Transverse colon (tissue), 4 donors: ENCODE measurements around the gene SEC22C. TPM values are rescaled to one million over a fixed set of nuclear protein-coding genes. Genes with fewer than 3 reads are reported as not detected.

Source experiments
- DNase-seq: peaks from one replicate; pipeline ENCODE4 v3.0.0-alpha.2; 2019
- H3K27ac ChIP-seq, 4 donors: fragments of 200-600 bp; sonication (generic); 2 replicates each; pipeline ENCODE4 v1.5.1; 2016 to 2018; ENCODE audit warnings: inconsistent platforms in 4 of 4
- H3K27me3 ChIP-seq: fragments of 200-600 bp; sonication (generic); 2 replicates; pipeline ENCODE4 v1.5.1; 2017; ENCODE audit warnings: inconsistent platforms
- H3K36me3 ChIP-seq, 4 donors: fragments of 200-600 bp; sonication (generic); 2 replicates each; pipeline ENCODE4 v1.5.1; 2017 to 2019; ENCODE audit warnings: inconsistent platforms in 4 of 4
- H3K4me1 ChIP-seq, 4 donors: fragments of 200-600 bp; sonication (generic); 2 replicates each; pipeline ENCODE4 v1.5.1; 2017 to 2020; ENCODE audit warnings: inconsistent platforms in 4 of 4
- H3K4me3 ChIP-seq, 4 donors: fragments of 200-600 bp; sonication (generic); 1 replicate in 1 of 4; 2 replicates in 3 of 4; pipeline versions ENCODE4 v1.5.1 to v1.6.1; 2017 to 2019; ENCODE audit warnings: inconsistent platforms in 4 of 4
- H3K9me3 ChIP-seq, 2 donors: fragments of 200-600 bp; sonication (generic); 2 replicates each; pipeline ENCODE4 v1.5.1; 2017 to 2019; ENCODE audit warnings: inconsistent platforms in 2 of 2
- EP300 ChIP-seq: sonication (generic); formaldehyde crosslinking; IDR thresholded peaks from one replicate; pipeline ENCODE4 v1.6.1; 2017; ENCODE audit warnings: antibody characterized with exemption, low read depth
- POLR2A ChIP-seq: fragments of 450-650 bp; IDR thresholded peaks from one replicate; pipeline ENCODE4 v1.6.1; 2016; ENCODE audit warnings: antibody characterized with exemption, mild to moderate bottlenecking, moderate library complexity
- POLR2AphosphoS5 ChIP-seq, 3 donors: sonication (generic); formaldehyde crosslinking; IDR thresholded peaks; one replicate each; pipeline ENCODE4 v1.6.1; 2016; ENCODE audit warnings: antibody characterized with exemption in 3 of 3
- WGBS, 2 donors: methylation state at CpG; one replicate each; pipeline ENCODE4 v1.1.5; 2018; ENCODE audit warnings: low coverage in 1 of 2; 5-methylcytosine and 5-hydroxymethylcytosine counted together
- in situ Hi-C, 4 donors: fragments of 200-750 bp; cut with MboI; loops; one replicate each; pipeline versions ENCODE4 v1.15.0 to v1.15.1; 2017; ENCODE audit warnings: low sequenced_read_pairs in 3 of 4, low pct_ligation_motif_present in 1 of 4, low pct_unique_long_range_greater_than_20kb in 1 of 4
- intact Hi-C: fragments of 100-400 bp; cut with DNase I; formaldehyde crosslinking; loops from one replicate; pipeline ENCODE4 v1.15.1; 2023; ENCODE audit warnings: low total_unique reads
- total RNA-seq, 4 donors: library from RNA; depleted of rRNA; stranded (reverse); fragments of >200 nt; gene quantifications; one replicate each; pipeline ENCODE4 v1.1.0, GENCODE V29; 2016
- TF ChIP-seq, protein P1 (sequence below), 5 experiments: fragments of 200-600 bp in 3 of 5; fragments of 450-650 bp in 2 of 5; sonication (generic) in 3 of 5; IDR thresholded peaks; 1 replicate in 2 of 5; 2 replicates in 3 of 5; pipeline ENCODE4 v1.5.1; 2016 to 2017; ENCODE audit warnings: antibody characterized with exemption in 5 of 5, inconsistent platforms in 3 of 5, mild to moderate bottlenecking in 2 of 5, moderate library complexity in 1 of 5

Gene SEC22C
- total RNA-seq, 4 donors from 2014 or later: 22.7 to 66.3 (median 32.1) TPM

DNA sequence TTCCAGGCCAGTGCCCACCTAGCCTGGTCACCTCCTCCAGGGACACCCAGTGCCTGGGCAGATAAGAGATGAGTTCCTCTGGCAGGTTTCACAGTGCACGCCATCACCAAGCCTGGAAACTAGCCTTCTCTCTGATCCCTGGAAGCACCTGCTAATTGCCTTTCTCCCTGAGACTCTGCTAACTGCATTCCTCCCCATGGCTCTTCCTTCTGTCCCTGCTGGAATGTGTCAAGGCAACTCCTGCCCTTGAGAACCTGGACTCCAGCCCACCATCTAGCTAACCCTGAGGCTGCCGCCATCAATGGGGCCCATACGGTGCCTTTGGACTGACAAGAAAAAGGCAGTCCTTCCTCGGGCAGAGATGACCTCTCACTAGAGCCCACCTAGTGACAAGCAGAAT, 60.9 kb downstream of the SEC22C start:
- in situ Hi-C loops (no loop called here), intact Hi-C loops (no loop called here)
- no peak overlapping the region for H3K4me3 ChIP-seq
- H3K4me1 ChIP-seq: peaks cover 14 to 49% (median 30%) of the 10 kb centered on the region in 4 donors
- no peaks in the 10 kb centered on the region for H3K27me3 ChIP-seq
- DNase-seq: no peak
- H3K9me3 ChIP-seq: no peaks in the 10 kb centered on the region
- 89% methylated on average over 3 of the region's 4 CpGs; no CpG with 5 or more reads in 1 of the 2 donors for WGBS, 2 donors
- H3K36me3 ChIP-seq: no peaks in the 10 kb centered on the region
- TF ChIP-seq EP300: no peak
- TF ChIP-seq, protein P1, sequence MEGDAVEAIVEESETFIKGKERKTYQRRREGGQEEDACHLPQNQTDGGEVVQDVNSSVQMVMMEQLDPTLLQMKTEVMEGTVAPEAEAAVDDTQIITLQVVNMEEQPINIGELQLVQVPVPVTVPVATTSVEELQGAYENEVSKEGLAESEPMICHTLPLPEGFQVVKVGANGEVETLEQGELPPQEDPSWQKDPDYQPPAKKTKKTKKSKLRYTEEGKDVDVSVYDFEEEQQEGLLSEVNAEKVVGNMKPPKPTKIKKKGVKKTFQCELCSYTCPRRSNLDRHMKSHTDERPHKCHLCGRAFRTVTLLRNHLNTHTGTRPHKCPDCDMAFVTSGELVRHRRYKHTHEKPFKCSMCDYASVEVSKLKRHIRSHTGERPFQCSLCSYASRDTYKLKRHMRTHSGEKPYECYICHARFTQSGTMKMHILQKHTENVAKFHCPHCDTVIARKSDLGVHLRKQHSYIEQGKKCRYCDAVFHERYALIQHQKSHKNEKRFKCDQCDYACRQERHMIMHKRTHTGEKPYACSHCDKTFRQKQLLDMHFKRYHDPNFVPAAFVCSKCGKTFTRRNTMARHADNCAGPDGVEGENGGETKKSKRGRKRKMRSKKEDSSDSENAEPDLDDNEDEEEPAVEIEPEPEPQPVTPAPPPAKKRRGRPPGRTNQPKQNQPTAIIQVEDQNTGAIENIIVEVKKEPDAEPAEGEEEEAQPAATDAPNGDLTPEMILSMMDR (IDR thresholded peaks at IDR 0.05): no peak
- H3K27ac ChIP-seq: peak overlapping the region in 3 of 4 donors; percentile 35 to 61 (median 55)

DNA sequence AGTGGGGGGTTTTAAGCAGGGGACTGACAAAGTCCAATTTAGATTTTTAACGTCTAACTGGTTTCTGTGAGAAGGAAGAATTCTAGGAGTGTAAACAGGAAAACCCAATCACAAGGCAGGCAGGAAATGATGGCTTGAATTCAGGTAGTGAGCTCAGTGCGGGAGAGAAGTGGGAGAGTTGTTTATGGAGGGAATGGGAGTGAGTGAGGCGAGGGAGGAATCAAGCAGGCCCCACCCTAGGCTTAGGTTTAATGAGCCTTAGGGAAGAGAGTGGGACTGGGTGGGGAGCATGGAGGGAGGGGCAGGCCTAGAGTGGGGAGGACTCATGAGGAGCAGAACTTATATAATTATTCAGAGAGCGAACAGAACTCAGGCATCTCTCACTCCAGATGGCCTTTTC, 61.4 kb downstream of the SEC22C start:
- H3K27ac ChIP-seq: peak overlapping the region; percentile 49 to 64 (median 58)
- TF ChIP-seq, protein P1 (IDR thresholded peaks at IDR 0.05): no peak
- peak in 1 of 3 donors; percentile 36 for TF ChIP-seq POLR2AphosphoS5 (IDR thresholded peaks at IDR 0.05)
- no peaks in the 10 kb centered on the region for H3K36me3 ChIP-seq
- H3K9me3 ChIP-seq: no peaks in the 10 kb centered on the region
- H3K4me3 ChIP-seq: no peak overlapping the region
- peaks cover 19 to 55% (median 34%) of the 10 kb centered on the region in 4 donors for H3K4me1 ChIP-seq
- 10 to 39% methylated on average over 2 to 4 of the region's 4 CpGs for WGBS, 2 donors
- intact Hi-C loops: no loop called here
- H3K27me3 ChIP-seq: no peaks in the 10 kb centered on the region
- DNase-seq: peak; percentile 52
- in situ Hi-C loops: no loop called here

- TF ChIP-seq POLR2A: no peak
- TF ChIP-seq, protein P1 (IDR thresholded peaks at IDR 0.05): no peak
- no peak for TF ChIP-seq POLR2AphosphoS5 (IDR thresholded peaks at IDR 0.05)
- no peak for TF ChIP-seq EP300
- intact Hi-C loops (no loop called here), in situ Hi-C loops (no loop called here)
- Histone ChIP-seq H3K9me3 (no peaks in the 10 kb centered on the region), H3K4me1 (peaks cover 19 to 63% (median 41%) of the 10 kb centered on the region in 4 donors), H3K27me3 (no peaks in the 10 kb centered on the region), H3K36me3 (no peaks in the 10 kb centered on the region), H3K4me3 (no peak overlapping the region), H3K27ac (peak overlapping the region; percentile 49 to 64 (median 58))
- no peak for DNase-seq
- 70 to 73% methylated on average over 2 of the region's 2 CpGs for WGBS, 2 donors
Measured at GRCh38 chr3:42519568-42519962, 62.2 kb downstream of the SEC22C start.

GRCh38 chr3:42518800-42519567, 62.8 kb downstream of the SEC22C start:
- no peak overlapping the region for H3K4me3 ChIP-seq
- WGBS, 2 donors: 43 to 80% methylated on average over 1 to 4 of the region's 6 CpGs
- no peaks in the 10 kb centered on the region for H3K9me3 ChIP-seq
- no peak for DNase-seq
- peak overlapping the region in 3 of 4 donors; percentile 55 to 64 (median 61) for H3K27ac ChIP-seq
- intact Hi-C loops (no loop called here), in situ Hi-C loops (no loop called here)
- TF ChIP-seq EP300: no peak
- TF ChIP-seq, protein P1 (IDR thresholded peaks at IDR 0.05): no peak
- no peak for TF ChIP-seq POLR2AphosphoS5 (IDR thresholded peaks at IDR 0.05)
- H3K4me1 ChIP-seq: peaks cover 19 to 66% (median 41%) of the 10 kb centered on the region in 4 donors
- no peaks in the 10 kb centered on the region for H3K36me3 ChIP-seq
- no peaks in the 10 kb centered on the region for H3K27me3 ChIP-seq
